Measurements from ENCODE around the gene ZNF346. TPM values are rescaled to one million over a fixed set of nuclear protein-coding genes. Genes with fewer than 3 reads are reported as not detected.

Gene ZNF346
- total RNA-seq, 1 experiment from 2014 or later, result 32.5 TPM

GRCh38 chr5:177124486-177124991 is 102.0 kb downstream of the ZNF346 start:
- intact Hi-C loops (cut with micrococcal nuclease), result no loop called here
- H3K27me3 Mint-ChIP-seq (ENCODE audit: insufficient read depth, unreplicated experiment), result no peaks in the 10 kb centered on the region
- peaks cover 5% of the 10 kb centered on the region for H3K36me3 Mint-ChIP-seq (ENCODE audit: insufficient read depth, unreplicated experiment)
- ChIA-PET CTCF (interaction anchor here (0.7 to 14.1 kb wide), 3 partner anchors 12 to 464 kb away, joined by 3 to 140 read pairs (median 3); no protein-coding TSS in a partner anchor), POLR2A (interaction anchor here (0.9 to 1.4 kb wide), 2 partner anchors 9 to 158 kb away, joined by 3 to 7 read pairs; partner anchors contain the start of gene NSD1)
- H3K4me1 Mint-ChIP-seq (ENCODE audit: insufficient read depth, unreplicated experiment), result peaks cover 11% of the 10 kb centered on the region
- H3K9me3 Mint-ChIP-seq (ENCODE audit: unreplicated experiment), result no peaks in the 10 kb centered on the region
- no peak overlapping the region for H3K27ac Mint-ChIP-seq (ENCODE audit: low read depth, unreplicated experiment)
- no TSS peak for BruUV-seq (replicated peaks)
- peak; percentile 47 for DNase-seq (ENCODE audit: unreplicated experiment)
- TF ChIP-seq, protein P1, sequence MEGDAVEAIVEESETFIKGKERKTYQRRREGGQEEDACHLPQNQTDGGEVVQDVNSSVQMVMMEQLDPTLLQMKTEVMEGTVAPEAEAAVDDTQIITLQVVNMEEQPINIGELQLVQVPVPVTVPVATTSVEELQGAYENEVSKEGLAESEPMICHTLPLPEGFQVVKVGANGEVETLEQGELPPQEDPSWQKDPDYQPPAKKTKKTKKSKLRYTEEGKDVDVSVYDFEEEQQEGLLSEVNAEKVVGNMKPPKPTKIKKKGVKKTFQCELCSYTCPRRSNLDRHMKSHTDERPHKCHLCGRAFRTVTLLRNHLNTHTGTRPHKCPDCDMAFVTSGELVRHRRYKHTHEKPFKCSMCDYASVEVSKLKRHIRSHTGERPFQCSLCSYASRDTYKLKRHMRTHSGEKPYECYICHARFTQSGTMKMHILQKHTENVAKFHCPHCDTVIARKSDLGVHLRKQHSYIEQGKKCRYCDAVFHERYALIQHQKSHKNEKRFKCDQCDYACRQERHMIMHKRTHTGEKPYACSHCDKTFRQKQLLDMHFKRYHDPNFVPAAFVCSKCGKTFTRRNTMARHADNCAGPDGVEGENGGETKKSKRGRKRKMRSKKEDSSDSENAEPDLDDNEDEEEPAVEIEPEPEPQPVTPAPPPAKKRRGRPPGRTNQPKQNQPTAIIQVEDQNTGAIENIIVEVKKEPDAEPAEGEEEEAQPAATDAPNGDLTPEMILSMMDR (IDR thresholded peaks at IDR 0.05; ENCODE audit: unreplicated experiment), result no peak
- no peak overlapping the region for H3K4me3 Mint-ChIP-seq (ENCODE audit: unreplicated experiment)

DNA sequence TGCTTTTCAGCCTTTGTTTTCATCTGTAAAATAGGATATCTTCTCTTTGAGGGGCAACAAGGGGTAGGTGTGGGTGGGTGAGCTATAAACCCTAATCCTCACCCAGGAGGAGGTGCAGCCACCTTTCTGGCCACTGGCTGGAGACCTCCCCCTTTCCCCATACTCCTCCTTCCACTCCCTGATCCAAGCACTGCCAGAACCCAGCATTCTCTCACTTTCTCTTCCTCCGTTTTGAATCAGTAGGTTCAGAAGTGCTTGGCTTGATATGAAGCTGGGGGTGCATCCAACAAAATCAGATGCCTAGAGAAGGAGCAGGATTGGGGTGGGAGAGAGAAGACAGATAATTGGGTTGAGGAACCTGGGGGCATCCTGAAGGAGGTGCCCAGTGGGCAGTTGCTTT is 104.3 kb downstream of the ZNF346 start:
- Mint-ChIP-seq H3K4me1 (ENCODE audit: insufficient read depth, unreplicated experiment) (peaks cover 11% of the 10 kb centered on the region), H3K27ac (ENCODE audit: low read depth, unreplicated experiment) (no peak overlapping the region), H3K9me3 (ENCODE audit: unreplicated experiment) (no peaks in the 10 kb centered on the region), H3K36me3 (ENCODE audit: insufficient read depth, unreplicated experiment) (peaks cover 5% of the 10 kb centered on the region), H3K4me3 (ENCODE audit: unreplicated experiment) (no peak overlapping the region), H3K27me3 (ENCODE audit: insufficient read depth, unreplicated experiment) (no peaks in the 10 kb centered on the region)
- ChIA-PET POLR2A (interaction anchor here (1.1 kb wide), 1 partner anchor 58 kb away, joined by 3 read pairs; no protein-coding TSS in a partner anchor), CTCF (interaction anchor here (1.4 to 14.1 kb wide), 4 partner anchors 14 to 327 kb away, joined by 4 to 140 read pairs (median 6); no protein-coding TSS in a partner anchor)
- intact Hi-C loops (cut with micrococcal nuclease), result no loop called here
- DNase-seq (ENCODE audit: unreplicated experiment), result no peak
- TF ChIP-seq, protein P1 (IDR thresholded peaks at IDR 0.05; ENCODE audit: unreplicated experiment), result no peak
- no TSS peak for BruUV-seq (replicated peaks)

DNA sequence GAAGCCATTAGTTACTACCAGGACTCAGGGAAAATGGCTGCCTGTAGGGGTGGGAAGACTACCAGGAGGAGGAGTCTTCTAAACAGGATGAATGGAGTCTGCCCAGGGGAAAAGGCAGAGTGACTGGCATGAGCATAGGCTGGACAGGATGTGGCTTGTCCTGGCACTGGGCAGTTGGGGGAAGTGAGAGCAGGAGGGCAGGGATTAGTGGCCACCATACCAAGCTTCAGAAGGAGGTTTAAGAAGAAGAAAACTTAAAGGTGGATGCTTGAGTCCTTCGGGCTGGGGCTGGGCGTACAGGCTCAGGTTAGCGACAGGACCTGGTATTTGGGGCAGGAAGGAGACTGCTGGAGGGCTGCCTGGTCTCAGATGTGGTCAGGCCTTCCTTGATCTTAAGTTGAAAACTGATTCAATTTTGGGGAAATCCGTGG is 106.1 kb downstream of the ZNF346 start:
- ChIA-PET CTCF (interaction anchor here (0.7 to 14.1 kb wide), 2 partner anchors 16 to 373 kb away, joined by 3 to 140 read pairs; no protein-coding TSS in a partner anchor), POLR2A (interaction anchor here (0.7 kb wide), 1 partner anchor 49 kb away, joined by 3 read pairs; no protein-coding TSS in a partner anchor)
- Mint-ChIP-seq H3K4me3 (ENCODE audit: unreplicated experiment) (no peak overlapping the region), H3K9me3 (ENCODE audit: unreplicated experiment) (no peaks in the 10 kb centered on the region), H3K27me3 (ENCODE audit: insufficient read depth, unreplicated experiment) (no peaks in the 10 kb centered on the region), H3K4me1 (ENCODE audit: insufficient read depth, unreplicated experiment) (peaks cover 11% of the 10 kb centered on the region), H3K36me3 (ENCODE audit: insufficient read depth, unreplicated experiment) (no peaks in the 10 kb centered on the region), H3K27ac (ENCODE audit: low read depth, unreplicated experiment) (no peak overlapping the region)
- DNase-seq (ENCODE audit: unreplicated experiment), result no peak
- no TSS peak for BruUV-seq (replicated peaks)
- TF ChIP-seq, protein P1 (IDR thresholded peaks at IDR 0.05; ENCODE audit: unreplicated experiment), result no peak
- intact Hi-C loops (cut with micrococcal nuclease), result no loop called here

GRCh38 chr5:177130211-177131018 is 107.9 kb downstream of the ZNF346 start:
- intact Hi-C loops (cut with micrococcal nuclease), result no loop called here
- BruUV-seq (replicated peaks), result no TSS peak
- no peaks in the 10 kb centered on the region for H3K9me3 Mint-ChIP-seq (ENCODE audit: unreplicated experiment)
- peaks cover 19% of the 10 kb centered on the region for H3K4me1 Mint-ChIP-seq (ENCODE audit: insufficient read depth, unreplicated experiment)
- H3K27ac Mint-ChIP-seq (ENCODE audit: low read depth, unreplicated experiment), result no peak overlapping the region
- ChIA-PET POLR2A (interaction anchor here (0.6 kb wide), 1 partner anchor 273 kb away, joined by 3 read pairs; no protein-coding TSS in a partner anchor), CTCF (interaction anchor here (0.5 to 14.1 kb wide), 4 partner anchors 8 to 470 kb away, joined by 3 to 140 read pairs (median 4); no protein-coding TSS in a partner anchor)
- TF ChIP-seq, protein P1 (IDR thresholded peaks at IDR 0.05; ENCODE audit: unreplicated experiment), result no peak
- no peak for DNase-seq (ENCODE audit: unreplicated experiment)
- H3K4me3 Mint-ChIP-seq (ENCODE audit: unreplicated experiment), result no peak overlapping the region
- no peaks in the 10 kb centered on the region for H3K27me3 Mint-ChIP-seq (ENCODE audit: insufficient read depth, unreplicated experiment)
- peaks cover 12% of the 10 kb centered on the region for H3K36me3 Mint-ChIP-seq (ENCODE audit: insufficient read depth, unreplicated experiment)
